ENCODE results near the gene DNAJC12.

- no peak for TF ChIP-seq TSHZ2 (CRISPR knock-in tag; IDR thresholded peaks at IDR 0.05)
- no peak for TF ChIP-seq PATZ1 (CRISPR knock-in tag; IDR thresholded peaks at IDR 0.05; ENCODE audit: borderline replicate concordance)
- TF ChIP-seq ZFP30 (CRISPR knock-in tag; IDR thresholded peaks at IDR 0.05) = no peak
- no peak for TF ChIP-seq CREB5 (CRISPR knock-in tag; IDR thresholded peaks at IDR 0.05; ENCODE audit: low read depth)
- TF ChIP-seq ZNF8 (CRISPR knock-in tag; IDR thresholded peaks at IDR 0.05) = no peak
Observed at GRCh38 chr10:67770537-67770936, 67.5 kb downstream of the DNAJC12 start.

Measured in SK-N-SH treated with all-trans-retinoic acid at 6 μM for 48 hours (cell line).